Naive thymus-derived CD4-positive, alpha-beta T cell (primary cell): ENCODE data around the gene CST6. TPM values are rescaled to one million over a fixed set of nuclear protein-coding genes. Genes with fewer than 3 reads are reported as not detected.

Experiments
- ATAC-seq: fragments of 150-1000 bp; cut with Tn5 transposase; 2 replicates; pipeline ENCODE4 v1.10.0; 2021; ENCODE audit warnings: mild to moderate bottlenecking, moderate library complexity
- CTCF ChIA-PET: fragments of 350-600 bp; sonication (Branson Sonifier 250); formaldehyde crosslinking; loops from one replicate; lab custom pipeline; 2021; ENCODE audit warnings: antibody characterized with exemption; lab: Charles Lee
- POLR2A ChIA-PET: fragments of 350-600 bp; sonication (Branson Sonifier 250); formaldehyde crosslinking; loops from one replicate; lab custom pipeline; 2021; ENCODE audit warnings: antibody characterized with exemption, inconsistent platforms; lab: Charles Lee
- DNase-seq, 9 donors: peaks; one replicate each; pipeline versions ENCODE4 v3.0.0 to v3.0.0-alpha.2; 2020 to 2022; ENCODE audit warnings: mixed read lengths in 1 of 9
- H3K27ac ChIP-seq: one replicate; pipeline ENCODE4 v1.7.0; 2013; ENCODE audit warnings: mild to moderate bottlenecking, low read depth, low read length, moderate library complexity
- H3K27me3 ChIP-seq, 2 donors: one replicate each; pipeline ENCODE4 v1.7.0; 2013; ENCODE audit warnings: low read length in 2 of 2, mild to moderate bottlenecking in 2 of 2, moderate library complexity in 2 of 2; ENCODE audit not compliant: control insufficient read depth in 2 of 2, insufficient read depth in 2 of 2
- H3K36me3 ChIP-seq, 3 experiments: 1 replicate in 2 of 3; 2 replicates in 1 of 3; pipeline ENCODE4 v1.7.0; 2013; ENCODE audit warnings: low read length in 3 of 3, mild to moderate bottlenecking in 3 of 3, moderate library complexity in 1 of 3; ENCODE audit not compliant: insufficient read depth in 3 of 3, control insufficient read depth in 2 of 3
- H3K4me1 ChIP-seq, 2 donors: one replicate each; pipeline ENCODE4 v1.7.0; 2013; ENCODE audit warnings: low read length in 2 of 2, mild to moderate bottlenecking in 2 of 2, moderate library complexity in 1 of 2; ENCODE audit not compliant: control insufficient read depth in 2 of 2, insufficient read depth in 2 of 2
- H3K4me3 ChIP-seq: 2 replicates; pipeline ENCODE4 v1.7.0; 2013; ENCODE audit warnings: mild to moderate bottlenecking, low read length
- H3K9me3 ChIP-seq, 3 experiments: 1 replicate in 2 of 3; 2 replicates in 1 of 3; pipeline ENCODE4 v1.7.0; 2013; ENCODE audit warnings: low read length in 3 of 3; ENCODE audit not compliant: control insufficient read depth in 2 of 3
- H3K27ac Mint-ChIP-seq, 9 donors: one replicate each; pipeline ENCODE4 v1.8.0; 2020 to 2022; ENCODE audit warnings: mixed read lengths in 9 of 9, mild to moderate bottlenecking in 8 of 9, moderate library complexity in 5 of 9, inconsistent platforms in 2 of 9
- H3K27me3 Mint-ChIP-seq, 5 donors: one replicate each; pipeline ENCODE4 v1.8.0; 2021 to 2022; ENCODE audit warnings: mixed read lengths in 5 of 5, mild to moderate bottlenecking in 1 of 5
- H3K36me3 Mint-ChIP-seq, 5 donors: one replicate each; pipeline ENCODE4 v1.8.0; 2020 to 2022; ENCODE audit warnings: mixed read lengths in 5 of 5, mild to moderate bottlenecking in 3 of 5, inconsistent platforms in 1 of 5
- H3K4me1 Mint-ChIP-seq, 7 donors: one replicate each; pipeline ENCODE4 v1.8.0; 2020 to 2022; ENCODE audit warnings: mixed read lengths in 7 of 7, mild to moderate bottlenecking in 3 of 7, inconsistent platforms in 1 of 7
- H3K4me3 Mint-ChIP-seq, 10 donors: one replicate each; pipeline ENCODE4 v1.8.0; 2020 to 2022; ENCODE audit warnings: mild to moderate bottlenecking in 10 of 10, mixed read lengths in 10 of 10, moderate library complexity in 6 of 10, inconsistent platforms in 2 of 10
- H3K9me3 Mint-ChIP-seq, 11 donors: one replicate each; pipeline ENCODE4 v1.8.0; 2020 to 2022; ENCODE audit warnings: mixed read lengths in 11 of 11, mild to moderate bottlenecking in 4 of 11, inconsistent platforms in 1 of 11, moderate library complexity in 1 of 11
- intact Hi-C, 2 donors: fragments of 100-400 bp; cut with micrococcal nuclease; formaldehyde crosslinking; loops; one replicate each; pipeline ENCODE4 v1.15.1; 2023
- polyA plus RNA-seq, 2 donors: library from polyadenylated mRNA; unstranded; fragments of 300-500 nt; fragmentation: Illumina TruSeq; gene quantifications; one replicate each; pipeline ENCODE4 v1.2.3, GENCODE V29; 2021
- total RNA-seq, 6 experiments: library from RNA in 5 of 6; stranded (reverse) in 5 of 6; gene quantifications; 1 replicate in 5 of 6; 2 replicates in 1 of 6; pipeline ENCODE4 v1.2.3 and lab custom pipeline; 2021 to 2026

CST6 gene
- total and polyA plus RNA-seq, 7 experiments from 2014 or later: 0.42 TPM; not detected in 6

GRCh38 chr11:66047541-66048365 lies 35.9 kb downstream of the CST6 start:
- no peaks in the 10 kb centered on the region for H3K27me3 ChIP-seq
- ATAC-seq (no peak), DNase-seq (no peak)
- H3K4me3 Mint-ChIP-seq: peak overlapping the region in 2 of 10 donors; percentile 23 to 25
- ChIA-PET POLR2A (interaction anchor here (1.7 kb wide), 1 partner anchor 86 kb away, joined by 4 read pairs; no protein-coding TSS in a partner anchor), CTCF (interaction anchor here (0.5 to 4.2 kb wide), 4 partner anchors 25 to 87 kb away, joined by 3 to 30 read pairs (median 3); no protein-coding TSS in a partner anchor)
- no peak overlapping the region for H3K4me3 ChIP-seq
- no peak overlapping the region for H3K27ac ChIP-seq
- peaks cover 20 to 41% (median 32%) of the 10 kb centered on the region in 7 donors for H3K4me1 Mint-ChIP-seq
- H3K4me1 ChIP-seq: peaks cover 6 to 15% of the 10 kb centered on the region in 2 donors
- H3K27ac Mint-ChIP-seq: peak overlapping the region in 1 of 9 donors; percentile 78
- H3K36me3 ChIP-seq: peaks cover 0 to 6% (median 0%) of the 10 kb centered on the region in 3 experiments
- no peaks in the 10 kb centered on the region for H3K9me3 Mint-ChIP-seq
- H3K9me3 ChIP-seq: no peaks in the 10 kb centered on the region
- H3K27me3 Mint-ChIP-seq: peaks cover 0 to 13% (median 0%) of the 10 kb centered on the region in 5 donors
- intact Hi-C loops: no loop called here
- H3K36me3 Mint-ChIP-seq: peaks cover 0 to 5% (median 4%) of the 10 kb centered on the region in 5 donors

DNA sequence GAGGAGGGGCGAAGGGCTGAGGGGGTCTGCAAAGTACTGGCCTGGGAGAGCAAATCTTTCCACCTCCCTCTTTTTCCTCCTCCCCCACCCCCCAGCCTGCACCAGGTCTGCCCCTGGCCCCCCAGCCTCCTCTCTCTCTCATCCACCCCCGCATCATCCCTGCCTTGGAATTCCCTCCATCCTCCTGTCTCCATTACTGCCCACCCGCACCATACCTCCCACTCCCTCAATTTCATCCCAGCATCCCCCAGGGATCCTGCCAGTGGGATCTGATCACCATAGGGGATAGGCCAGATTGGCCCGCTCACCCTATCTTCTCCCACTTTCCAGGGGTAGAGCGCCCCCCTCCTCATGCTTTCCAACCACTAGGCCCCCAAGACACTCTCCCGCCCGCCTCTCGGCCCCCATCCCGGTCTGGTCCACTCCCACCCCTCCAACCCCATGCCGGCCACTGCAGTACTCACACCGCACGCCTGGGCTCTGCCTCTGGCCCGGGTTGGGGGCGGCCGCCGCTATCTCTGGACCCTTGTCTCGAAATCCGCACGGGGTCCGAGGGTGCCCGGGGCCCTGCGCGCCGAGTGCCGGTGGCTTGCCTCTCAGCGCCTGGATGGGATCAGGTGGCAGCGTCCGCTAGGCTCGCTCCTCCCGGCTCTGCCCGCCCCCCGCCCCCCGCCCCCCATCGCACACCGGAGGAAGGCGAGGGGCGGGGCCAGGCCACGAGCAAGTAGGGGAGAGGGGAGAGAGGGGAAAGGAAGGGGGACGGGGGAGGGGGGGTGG lies 36.9 kb downstream of the CST6 start, which contains the start of gene GAL3ST3:
Gene GAL3ST3 (minus strand): TSS at position 615 of the 777 bp plus-strand sequence. CDS start 3,746 bp downstream, outside the sequence.
- ChIA-PET CTCF (interaction anchor here (0.5 to 0.7 kb wide), 2 partner anchors 54 to 86 kb away, joined by 3 read pairs; no protein-coding TSS in a partner anchor), POLR2A (interaction anchor here (1.7 kb wide), 1 partner anchor 85 kb away, joined by 4 read pairs; no protein-coding TSS in a partner anchor)
- ATAC-seq (no peak), DNase-seq (no peak)
- Histone ChIP-seq H3K27me3 (no peaks in the 10 kb centered on the region), H3K36me3 (peaks cover 0 to 11% (median 0%) of the 10 kb centered on the region in 3 experiments), H3K27ac (no peak within 1 kb of the TSS), H3K4me1 (peaks cover 14 to 23% of the 10 kb centered on the region in 2 donors), H3K4me3 (no peak within 1 kb of the TSS), H3K9me3 (no peaks in the 10 kb centered on the region)
- peak within 1 kb of the TSS in 4 of 9 donors; percentile 14 to 78 (median 38) for H3K27ac Mint-ChIP-seq
- peaks cover 25 to 50% (median 39%) of the 10 kb centered on the region in 7 donors for H3K4me1 Mint-ChIP-seq
- intact Hi-C loops: no loop called here
- peaks cover 0 to 2% (median 0%) of the 10 kb centered on the region in 11 donors for H3K9me3 Mint-ChIP-seq
- peaks cover 0 to 13% (median 0%) of the 10 kb centered on the region in 5 donors for H3K27me3 Mint-ChIP-seq
- peaks cover 0 to 10% (median 4%) of the 10 kb centered on the region in 5 donors for H3K36me3 Mint-ChIP-seq
- H3K4me3 Mint-ChIP-seq: peak within 1 kb of the TSS in 9 of 10 donors; percentile 21 to 74 (median 42)

DNA sequence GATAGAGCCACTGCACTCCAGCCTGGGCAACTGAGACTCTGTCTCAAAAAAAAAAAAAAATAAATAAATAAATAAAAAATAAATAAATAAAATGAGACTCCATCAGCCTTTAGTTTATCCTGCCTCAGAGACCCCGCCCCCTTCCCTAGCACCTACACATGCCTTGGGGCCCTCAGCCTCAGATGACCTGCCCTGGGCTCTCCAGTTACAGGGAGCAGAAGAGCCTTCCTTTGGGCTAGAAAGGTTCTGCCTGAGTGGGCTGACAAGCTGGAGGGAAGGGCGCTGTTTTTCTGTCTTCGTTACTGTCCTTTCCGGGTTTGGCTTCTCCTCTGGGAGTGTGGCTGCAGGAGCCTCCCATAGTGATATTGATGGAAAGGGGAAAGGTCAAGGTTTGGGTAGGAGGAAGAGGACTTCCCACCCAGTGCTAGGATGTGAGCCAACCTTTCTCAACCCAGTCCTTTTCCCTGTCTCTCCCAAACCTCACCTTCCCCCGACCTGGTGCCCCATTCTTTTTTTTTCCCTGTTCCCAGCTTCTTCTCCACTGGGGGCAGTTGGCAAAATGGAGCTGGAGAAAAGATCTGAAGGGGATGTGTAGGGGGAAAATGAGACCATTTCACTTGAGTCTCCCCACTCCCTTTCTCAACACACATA lies 38.9 kb downstream of the CST6 start:
- Histone ChIP-seq H3K36me3 (peaks cover 7 to 26% (median 10%) of the 10 kb centered on the region in 3 experiments), H3K27me3 (no peaks in the 10 kb centered on the region), H3K27ac (peak overlapping the region; percentile 93), H3K9me3 (no peaks in the 10 kb centered on the region), H3K4me3 (no peak overlapping the region), H3K4me1 (peaks cover 14 to 18% of the 10 kb centered on the region in 2 donors)
- Mint-ChIP-seq H3K9me3 (peaks cover 0 to 2% (median 0%) of the 10 kb centered on the region in 11 donors), H3K4me1 (peaks cover 17 to 46% (median 40%) of the 10 kb centered on the region in 7 donors), H3K27me3 (peaks cover 0 to 13% (median 0%) of the 10 kb centered on the region in 5 donors), H3K36me3 (peaks cover 0 to 20% (median 11%) of the 10 kb centered on the region in 5 donors), H3K27ac (peak overlapping the region; percentile 64 to 99 (median 96)), H3K4me3 (peak overlapping the region; percentile 90 to 99 (median 96))
- DNase-seq (no peak), ATAC-seq (no peak)
- POLR2A ChIA-PET: interaction anchor here (1.2 to 3.8 kb wide), 6 partner anchors 19 to 916 kb away, joined by 3 to 37 read pairs (median 7); partner anchors contain the start of genes BANF1, CFL1, EIF1AD and PACS1
- intact Hi-C loops: loop anchor here (1.0 to 10.0 kb wide), 5 partner anchors 146 to 398 kb away; partner anchors contain the start of genes FIBP (in 1 of the 2), FOSL1 (in 1 of the 2), RAB1B (in 1 of the 2) and YIF1A (in 1 of the 2)
- CTCF ChIA-PET: interaction anchor here (0.6 kb wide), 1 partner anchor 1021 kb away, joined by 6 read pairs; no protein-coding TSS in a partner anchor

GRCh38 chr11:66051371-66051765 lies 39.6 kb downstream of the CST6 start:
- CTCF ChIA-PET: interaction anchor here (5.7 kb wide), 1 partner anchor 17 kb away, joined by 36 read pairs; no protein-coding TSS in a partner anchor
- H3K27ac ChIP-seq: peak overlapping the region; percentile 93

More at GRCh38 chr11:66051371-66051765, 39.6 kb downstream of the CST6 start:
- intact Hi-C loops: loop anchor here (1.0 to 10.0 kb wide), 5 partner anchors 147 to 399 kb away; partner anchors contain the start of genes FIBP (in 1 of the 2), FOSL1 (in 1 of the 2), RAB1B (in 1 of the 2) and YIF1A (in 1 of the 2)
- Mint-ChIP-seq H3K9me3 (peaks cover 0 to 2% (median 0%) of the 10 kb centered on the region in 11 donors), H3K4me3 (peak overlapping the region; percentile 90 to 99 (median 96)), H3K4me1 (peaks cover 17 to 44% (median 38%) of the 10 kb centered on the region in 7 donors), H3K36me3 (peaks cover 0 to 24% (median 11%) of the 10 kb centered on the region in 5 donors), H3K27ac (peak overlapping the region; percentile 64 to 99 (median 96)), H3K27me3 (peaks cover 0 to 13% (median 0%) of the 10 kb centered on the region in 5 donors)
- DNase-seq (no peak), ATAC-seq (no peak)
- POLR2A ChIA-PET: interaction anchor here (0.9 to 3.8 kb wide), 9 partner anchors 18 to 916 kb away, joined by 3 to 37 read pairs (median 6); partner anchors contain the start of genes BANF1, CFL1, EIF1AD and PACS1
- peak overlapping the region; percentile 88 for H3K4me3 ChIP-seq
- H3K9me3 ChIP-seq: no peaks in the 10 kb centered on the region
- H3K27me3 ChIP-seq: no peaks in the 10 kb centered on the region
- peaks cover 14 to 18% of the 10 kb centered on the region in 2 donors for H3K4me1 ChIP-seq
- peaks cover 8 to 33% (median 14%) of the 10 kb centered on the region in 3 experiments for H3K36me3 ChIP-seq
